Gastroesophageal sphincter (tissue), 3 donors: ENCODE measurements around the gene EIF6.

Source experiments
- EP300 ChIP-seq: sonication (generic); formaldehyde crosslinking; IDR thresholded peaks from one replicate; pipeline ENCODE4 v1.6.1; 2017; ENCODE audit warnings: antibody characterized with exemption, mild to moderate bottlenecking
- POLR2A ChIP-seq, 2 donors: fragments of 450-650 bp; IDR thresholded peaks; one replicate each; pipeline ENCODE4 v1.6.1; 2017; ENCODE audit warnings: antibody characterized with exemption in 2 of 2, mild to moderate bottlenecking in 2 of 2, moderate library complexity in 1 of 2
- POLR2AphosphoS5 ChIP-seq: sonication (generic); formaldehyde crosslinking; IDR thresholded peaks from one replicate; pipeline ENCODE4 v1.6.1; 2017; ENCODE audit warnings: antibody characterized with exemption
- TF ChIP-seq, protein P1 (sequence below), 4 experiments: fragments of 200-600 bp in 2 of 4; fragments of 450-650 bp in 2 of 4; sonication (generic) in 1 of 4; IDR thresholded peaks; one replicate each; pipeline ENCODE4 v1.5.1; 2017 to 2019; ENCODE audit warnings: antibody characterized with exemption in 4 of 4, mild to moderate bottlenecking in 2 of 4, moderate library complexity in 2 of 4

DNA sequence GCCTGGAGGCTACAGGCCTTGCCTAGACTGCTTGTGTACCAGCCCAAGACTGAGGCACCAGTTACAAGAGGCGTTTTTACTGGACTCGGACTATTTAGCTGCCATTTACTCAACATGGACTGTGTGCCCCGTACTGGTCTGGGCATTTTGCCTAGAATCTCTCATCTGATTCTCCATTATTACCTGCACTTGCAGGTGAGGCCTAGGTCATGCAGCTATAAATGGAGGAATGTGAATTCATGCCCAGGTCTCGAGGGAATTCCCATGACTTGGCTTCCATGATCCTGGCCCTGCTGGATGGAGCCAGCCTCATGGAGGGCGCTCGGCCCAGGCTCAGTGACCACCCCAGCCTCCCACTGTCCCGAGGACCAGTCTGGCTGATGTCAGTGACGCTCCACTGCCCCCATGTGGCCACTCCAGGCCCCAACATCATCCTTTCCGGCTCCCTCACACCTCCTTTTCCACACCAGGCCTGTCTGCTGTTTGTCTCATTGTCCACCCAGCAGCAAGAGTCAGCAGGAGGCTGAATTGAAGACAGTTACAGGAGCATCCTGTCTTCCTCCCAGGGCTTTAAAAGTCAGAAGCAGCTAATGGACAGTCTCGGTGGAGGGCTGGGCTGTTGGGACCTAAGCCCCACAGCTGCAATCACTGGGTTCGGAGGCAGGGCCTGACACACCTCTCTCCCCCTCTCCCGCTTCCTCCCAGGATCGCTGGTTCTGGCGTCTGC, 15.4 kb downstream of the EIF6 start:
- TF ChIP-seq, protein P1, sequence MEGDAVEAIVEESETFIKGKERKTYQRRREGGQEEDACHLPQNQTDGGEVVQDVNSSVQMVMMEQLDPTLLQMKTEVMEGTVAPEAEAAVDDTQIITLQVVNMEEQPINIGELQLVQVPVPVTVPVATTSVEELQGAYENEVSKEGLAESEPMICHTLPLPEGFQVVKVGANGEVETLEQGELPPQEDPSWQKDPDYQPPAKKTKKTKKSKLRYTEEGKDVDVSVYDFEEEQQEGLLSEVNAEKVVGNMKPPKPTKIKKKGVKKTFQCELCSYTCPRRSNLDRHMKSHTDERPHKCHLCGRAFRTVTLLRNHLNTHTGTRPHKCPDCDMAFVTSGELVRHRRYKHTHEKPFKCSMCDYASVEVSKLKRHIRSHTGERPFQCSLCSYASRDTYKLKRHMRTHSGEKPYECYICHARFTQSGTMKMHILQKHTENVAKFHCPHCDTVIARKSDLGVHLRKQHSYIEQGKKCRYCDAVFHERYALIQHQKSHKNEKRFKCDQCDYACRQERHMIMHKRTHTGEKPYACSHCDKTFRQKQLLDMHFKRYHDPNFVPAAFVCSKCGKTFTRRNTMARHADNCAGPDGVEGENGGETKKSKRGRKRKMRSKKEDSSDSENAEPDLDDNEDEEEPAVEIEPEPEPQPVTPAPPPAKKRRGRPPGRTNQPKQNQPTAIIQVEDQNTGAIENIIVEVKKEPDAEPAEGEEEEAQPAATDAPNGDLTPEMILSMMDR (IDR thresholded peaks at IDR 0.05) = peak in 3 of 4 experiments; percentile 54 to 85 (median 67)
- no peak for TF ChIP-seq POLR2A (IDR thresholded peaks at IDR 0.05)
- TF ChIP-seq POLR2AphosphoS5 = no peak
- TF ChIP-seq EP300 = no peak
